ENCODE results near the gene FCGBP.
"Not testable (repeated sequence)": the region's sequence is repeated elsewhere in the genome, so short reads cannot be mapped to it uniquely, and the experiment has no call there.

The FCGBP gene

GRCh38 chr19:39890755-39891551, 43.5 kb downstream of the FCGBP start:
- TF ChIP-seq CTCF (IDR thresholded peaks at IDR 0.05; ENCODE audit: borderline replicate concordance, insufficient read depth, low read depth, low read length): no peak
- no peak overlapping the region for H3K4me3 ChIP-seq (ENCODE audit: low read depth, low read length)

GRCh38 chr19:39889872-39890754, 44.3 kb downstream of the FCGBP start:
- H3K4me3 ChIP-seq (ENCODE audit: low read depth, low read length): not testable (repeated sequence)

GRCh38 chr19:39887456-39887951, 46.9 kb downstream of the FCGBP start:
- not testable (repeated sequence) for H3K4me3 ChIP-seq (ENCODE audit: low read depth, low read length)

GRCh38 chr19:39885821-39886554, 48.4 kb downstream of the FCGBP start:
- H3K4me3 ChIP-seq (ENCODE audit: low read depth, low read length): not testable (repeated sequence)

GRCh38 chr19:39884721-39885120, 49.7 kb downstream of the FCGBP start:
- not testable (repeated sequence) for H3K4me3 ChIP-seq (ENCODE audit: low read depth, low read length)
